Right ventricle myocardium superior (tissue), 1 donor: ENCODE data around the gene DPH7. TPM values are rescaled to one million over a fixed set of nuclear protein-coding genes. Genes with fewer than 3 reads are reported as not detected.
"Not testable (repeated sequence)": the region's sequence is repeated elsewhere in the genome, so short reads cannot be mapped to it uniquely, and the experiment has no call there.

Experiments
- ATAC-seq: fragments of 200-7000 bp; cut with Tn5 transposase; one replicate; pipeline ENCODE4 v1.9.1; 2020; ENCODE audit warnings: mild to moderate bottlenecking; ENCODE audit not compliant: poor library complexity
- DNase-seq: peaks from one replicate; pipeline ENCODE4 v3.0.0-alpha.2; 2020
- intact Hi-C: fragments of 100-400 bp; cut with DNase I; formaldehyde crosslinking; loops from one replicate; pipeline ENCODE4 v1.11.2; 2022
- total RNA-seq: library from RNA; stranded (reverse); fragmentation: NEBNext Ultra II Directional; extraction: Animal tissue kit (Norgen Biotek cat#: 25700); gene quantifications from one replicate; pipeline ENCODE4 v1.2.1, GENCODE V29; 2021
- donor health status: DM: no; HTN: yes; CAD: no; lungs with severe emphysema.

Gene DPH7
- total RNA-seq, 1 donor from 2014 or later, result 18.6 TPM

- ATAC-seq (no peak), DNase-seq (no peak)
- intact Hi-C loops, result no loop called here
Measured at GRCh38 chr9:137555179-137555578, 23.5 kb downstream of the DPH7 start.

DNA sequence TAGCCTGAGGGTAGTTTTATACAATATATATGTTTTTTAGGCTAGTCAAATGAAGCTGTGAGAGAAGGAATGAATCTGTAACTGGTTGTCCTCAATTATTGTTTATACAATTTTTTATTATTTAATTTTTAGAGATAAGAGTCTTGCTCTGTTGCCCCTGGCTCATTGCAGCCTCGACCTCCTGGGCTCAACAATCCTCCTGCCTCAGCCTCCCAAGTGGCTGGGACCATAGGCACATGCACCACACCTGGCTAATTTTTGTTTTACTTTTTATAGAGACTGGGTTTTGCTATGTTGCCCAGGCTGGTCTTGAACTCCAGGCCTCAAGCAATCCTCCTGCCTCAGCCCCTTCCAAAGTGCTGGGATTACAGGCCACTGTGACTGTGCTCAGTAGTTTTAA lies 24.4 kb downstream of the DPH7 start:
- no peak for DNase-seq
- intact Hi-C loops, result no loop called here
- no peak for ATAC-seq

GRCh38 chr9:137553654-137554053 lies 25.1 kb downstream of the DPH7 start:
- intact Hi-C loops, ATAC-seq: not testable (repeated sequence)

DNA sequence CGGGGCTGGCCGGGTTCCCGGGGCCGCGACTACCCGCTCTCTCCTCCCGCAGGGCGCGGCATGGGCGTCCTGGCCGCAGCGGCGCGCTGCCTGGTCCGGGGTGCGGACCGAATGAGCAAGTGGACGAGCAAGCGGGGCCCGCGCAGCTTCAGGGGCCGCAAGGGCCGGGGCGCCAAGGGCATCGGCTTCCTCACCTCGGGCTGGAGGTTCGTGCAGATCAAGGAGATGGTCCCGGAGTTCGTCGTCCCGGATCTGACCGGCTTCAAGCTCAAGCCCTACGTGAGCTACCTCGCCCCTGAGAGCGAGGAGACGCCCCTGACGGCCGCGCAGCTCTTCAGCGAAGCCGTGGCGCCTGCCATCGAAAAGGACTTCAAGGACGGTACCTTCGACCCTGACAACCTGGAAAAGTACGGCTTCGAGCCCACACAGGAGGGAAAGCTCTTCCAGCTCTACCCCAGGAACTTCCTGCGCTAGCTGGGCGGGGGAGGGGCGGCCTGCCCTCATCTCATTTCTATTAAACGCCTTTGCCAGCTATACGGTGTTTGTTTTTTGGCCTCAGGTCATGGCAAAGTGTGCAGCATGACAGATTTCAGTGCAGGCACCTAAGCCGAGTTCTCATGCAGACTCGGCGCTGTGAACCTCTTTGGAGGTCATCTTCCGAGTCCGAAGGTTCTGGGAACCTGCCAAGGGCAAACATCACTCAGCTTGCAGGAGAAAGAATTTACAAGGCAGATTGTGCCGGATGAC lies 26.5 kb downstream of the DPH7 start:
- intact Hi-C loops, result no loop called here
- peak; percentile 16 for ATAC-seq

More at GRCh38 chr9:137553654-137554053, 25.1 kb downstream of the DPH7 start:
- DNase-seq, result not testable (repeated sequence)

DNA sequence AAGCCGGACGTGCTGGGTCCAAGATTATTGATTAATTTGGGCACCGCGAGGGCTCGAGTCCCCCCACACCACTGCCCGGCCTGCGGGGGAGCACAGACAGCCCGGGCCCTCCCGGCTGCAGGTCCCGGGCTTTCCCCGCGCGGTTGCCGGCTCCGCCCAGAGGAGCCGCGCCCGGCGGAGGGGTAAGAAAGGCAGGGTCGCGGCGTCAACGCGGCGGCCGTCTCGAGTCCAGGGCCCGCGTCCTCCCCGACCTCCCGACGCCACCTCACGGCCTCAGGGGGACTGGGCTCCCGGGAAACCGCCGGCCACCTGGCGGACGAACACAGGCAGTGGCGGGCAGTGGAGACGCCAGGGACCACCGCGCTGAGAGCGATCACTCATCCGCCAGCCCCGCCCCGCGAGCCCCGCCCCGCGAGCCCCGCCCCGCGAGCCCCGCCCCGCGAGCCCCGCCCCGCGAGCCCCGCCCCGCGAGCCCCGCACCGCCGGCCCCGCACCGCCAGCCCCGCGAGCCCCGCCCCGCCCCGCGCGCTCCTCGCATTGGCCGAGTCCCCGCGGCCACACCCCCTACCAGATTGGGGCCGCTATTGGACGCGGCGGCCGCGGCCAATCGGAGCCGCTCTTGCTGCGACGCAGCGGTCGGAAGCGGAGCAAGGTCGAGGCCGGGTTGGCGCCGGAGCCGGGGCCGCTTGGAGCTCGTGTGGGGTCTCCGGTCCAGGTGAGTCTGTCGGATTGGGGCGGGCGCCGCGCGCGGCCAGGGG lies 27.3 kb downstream of the DPH7 start, which contains the start of gene MRPL41:
Gene MRPL41 (plus strand): TSS at position 616 of the 758 bp plus-strand sequence. CDS start 203 bp downstream, outside the sequence.
- ATAC-seq (peak; percentile 77), DNase-seq (peak; percentile 94)
- intact Hi-C loops, result no loop called here

More for the DNA sequence above, 26.5 kb downstream of the DPH7 start:
- DNase-seq, result peak; percentile 49

- DNase-seq, intact Hi-C loops, ATAC-seq: not testable (repeated sequence)
Measured at GRCh38 chr9:137550958-137551263, 27.8 kb downstream of the DPH7 start.

DNA sequence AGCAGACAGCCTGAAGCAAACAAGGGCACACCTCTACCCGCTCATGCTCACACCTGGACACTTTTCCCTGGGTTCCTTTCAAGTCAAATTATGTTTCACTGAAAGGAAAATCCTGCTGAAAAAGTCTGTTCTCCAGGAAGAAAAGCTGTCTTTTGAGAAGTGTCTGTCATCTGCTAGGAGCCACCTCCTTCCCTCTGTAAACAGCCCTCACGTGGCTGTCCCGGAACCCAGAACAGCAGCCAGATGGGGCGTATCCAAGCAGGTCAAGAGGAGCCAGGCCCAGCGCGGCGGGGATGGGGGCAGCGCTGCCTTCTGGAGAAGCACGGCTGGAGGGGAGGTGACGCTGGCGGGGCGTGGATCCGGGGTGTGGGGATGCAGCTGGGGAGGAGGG lies 28.5 kb downstream of the DPH7 start, which contains the start of gene PNPLA7:
Gene PNPLA7 (minus strand): TSS at position 172 of the 391 bp plus-strand sequence. CDS start 205 bp downstream, outside the sequence.
- ATAC-seq (peak; percentile 85), DNase-seq (peak; percentile 94)
- intact Hi-C loops, result no loop called here

GRCh38 chr9:137547687-137548543 lies 30.8 kb downstream of the DPH7 start:
- ATAC-seq (no peak), DNase-seq (no peak)
- intact Hi-C loops, result no loop called here

DNA sequence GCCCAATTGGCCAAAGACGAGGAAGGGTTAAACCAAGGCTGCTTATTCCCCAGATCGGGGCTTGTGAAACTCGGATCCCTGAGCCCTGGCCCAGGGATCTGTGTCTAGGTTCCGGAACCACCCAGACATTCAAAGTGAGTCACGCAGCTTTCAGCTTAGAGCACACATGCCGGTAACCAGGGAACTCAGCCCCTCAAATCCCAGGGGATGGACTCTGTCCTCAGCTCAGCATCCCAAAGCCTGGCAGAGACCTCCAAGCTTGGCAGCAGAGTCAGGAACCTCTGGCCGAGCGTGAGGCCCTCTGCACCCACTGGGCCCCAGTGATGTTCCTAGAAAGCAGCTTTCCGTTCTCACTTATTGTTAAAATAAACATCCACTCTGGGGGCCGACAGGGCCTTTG lies 33.6 kb downstream of the DPH7 start:
- DNase-seq, result no peak
- intact Hi-C loops, result no loop called here
- ATAC-seq, result no peak

DNA sequence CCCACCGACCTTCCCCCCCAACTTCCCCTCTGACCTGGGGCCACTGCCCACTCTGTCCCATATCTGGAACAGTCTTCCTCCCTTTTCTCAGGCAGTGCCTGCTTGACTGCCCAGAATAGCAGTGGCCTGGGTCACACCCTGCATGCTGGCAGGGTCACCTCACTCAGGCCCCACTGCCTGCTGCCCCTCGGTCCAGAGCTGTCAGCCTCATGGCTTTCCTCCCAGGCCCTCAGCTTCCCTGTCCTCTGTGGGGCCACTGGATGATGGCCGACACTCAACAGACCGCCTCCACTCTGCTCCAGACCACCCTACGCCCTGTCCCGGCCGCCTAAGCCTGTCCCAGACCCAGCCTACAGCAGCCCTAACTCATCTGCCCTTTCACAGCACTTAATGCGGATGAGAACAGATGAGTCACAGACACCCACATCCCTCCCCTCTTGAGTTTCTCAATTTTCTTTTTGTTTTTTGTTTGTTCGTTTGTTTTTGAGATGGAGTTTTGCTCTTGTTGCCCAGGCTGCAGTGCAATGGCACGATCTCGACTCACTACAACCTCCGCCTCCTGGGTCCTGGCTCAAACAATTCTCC lies 34.5 kb downstream of the DPH7 start:
- no peak for DNase-seq
- intact Hi-C loops, result no loop called here
- peak; percentile 15 for ATAC-seq

GRCh38 chr9:137543237-137543963 lies 35.3 kb downstream of the DPH7 start:
- no peak for DNase-seq
- ATAC-seq, result no peak
- intact Hi-C loops, result no loop called here

DNA sequence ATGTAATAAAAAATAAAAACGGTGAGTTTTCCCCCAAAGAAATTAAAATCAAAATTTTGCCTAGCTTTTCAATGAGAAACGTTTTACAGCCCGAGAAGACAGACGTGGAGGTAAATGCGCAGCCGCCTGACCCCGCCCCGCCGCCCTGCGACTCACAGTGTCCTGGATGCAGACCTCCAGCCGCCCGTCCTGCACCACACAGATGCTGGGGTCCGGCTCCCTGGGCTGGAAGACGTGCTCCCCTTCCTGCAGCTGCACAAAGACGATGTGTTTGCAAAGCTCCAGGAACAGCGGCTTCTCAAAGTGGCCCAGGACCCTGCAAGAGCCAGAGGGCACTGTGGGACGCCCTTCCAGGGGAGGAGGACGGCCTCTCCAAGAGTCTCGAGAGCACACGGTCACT lies 36.2 kb downstream of the DPH7 start:
- DNase-seq, result no peak
- intact Hi-C loops, result no loop called here
- ATAC-seq, result no peak

DNA sequence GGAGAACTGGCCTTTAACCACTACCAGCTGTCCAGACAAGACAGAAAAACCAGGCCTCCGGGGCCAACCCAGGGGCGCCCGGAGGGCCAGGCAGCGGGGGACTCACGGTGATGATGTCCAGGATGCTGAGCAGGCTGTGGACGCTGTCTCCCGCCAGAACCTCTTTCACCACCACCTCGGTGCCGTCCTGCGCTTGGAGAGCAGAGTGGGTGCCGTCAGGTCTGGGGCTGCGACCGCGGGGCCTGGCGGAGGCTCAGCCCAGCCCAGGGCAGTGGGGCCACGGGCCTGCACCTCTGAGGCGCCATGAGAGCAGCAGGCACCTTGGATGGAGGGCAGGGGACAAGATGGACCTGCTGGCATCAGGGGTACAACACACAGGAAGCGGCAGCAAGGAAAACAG lies 38.2 kb downstream of the DPH7 start:
- DNase-seq (no peak), ATAC-seq (no peak)
- intact Hi-C loops, result no loop called here

DNA sequence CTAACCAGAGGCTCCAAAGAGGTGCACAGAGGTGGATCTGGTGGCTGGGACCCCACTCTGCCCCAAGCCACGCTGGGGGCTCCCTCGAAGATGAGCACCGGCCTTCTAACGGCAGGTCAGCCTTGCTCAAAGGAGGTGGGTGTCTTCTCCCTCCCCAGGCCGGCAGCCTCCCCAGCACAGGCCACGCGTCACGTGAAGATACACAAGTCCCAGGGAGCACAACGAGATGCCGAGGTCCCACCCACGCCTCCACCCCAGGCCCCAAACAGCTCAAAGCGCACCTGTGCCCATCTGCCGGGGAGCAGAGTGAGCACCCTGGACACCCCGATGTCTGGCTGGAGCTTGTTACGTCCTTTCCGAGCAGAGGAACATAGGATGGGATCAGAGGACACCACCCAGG lies 40.7 kb downstream of the DPH7 start:
- intact Hi-C loops, result no loop called here
- DNase-seq, result no peak
- ATAC-seq, result no peak

- intact Hi-C loops, ATAC-seq, DNase-seq: not testable (repeated sequence)
Measured at GRCh38 chr9:137536594-137537131, 42.1 kb downstream of the DPH7 start.

- no peak for DNase-seq
- intact Hi-C loops, result no loop called here
- ATAC-seq, result no peak
Measured at GRCh38 chr9:137535120-137535428, 43.7 kb downstream of the DPH7 start.

DNA sequence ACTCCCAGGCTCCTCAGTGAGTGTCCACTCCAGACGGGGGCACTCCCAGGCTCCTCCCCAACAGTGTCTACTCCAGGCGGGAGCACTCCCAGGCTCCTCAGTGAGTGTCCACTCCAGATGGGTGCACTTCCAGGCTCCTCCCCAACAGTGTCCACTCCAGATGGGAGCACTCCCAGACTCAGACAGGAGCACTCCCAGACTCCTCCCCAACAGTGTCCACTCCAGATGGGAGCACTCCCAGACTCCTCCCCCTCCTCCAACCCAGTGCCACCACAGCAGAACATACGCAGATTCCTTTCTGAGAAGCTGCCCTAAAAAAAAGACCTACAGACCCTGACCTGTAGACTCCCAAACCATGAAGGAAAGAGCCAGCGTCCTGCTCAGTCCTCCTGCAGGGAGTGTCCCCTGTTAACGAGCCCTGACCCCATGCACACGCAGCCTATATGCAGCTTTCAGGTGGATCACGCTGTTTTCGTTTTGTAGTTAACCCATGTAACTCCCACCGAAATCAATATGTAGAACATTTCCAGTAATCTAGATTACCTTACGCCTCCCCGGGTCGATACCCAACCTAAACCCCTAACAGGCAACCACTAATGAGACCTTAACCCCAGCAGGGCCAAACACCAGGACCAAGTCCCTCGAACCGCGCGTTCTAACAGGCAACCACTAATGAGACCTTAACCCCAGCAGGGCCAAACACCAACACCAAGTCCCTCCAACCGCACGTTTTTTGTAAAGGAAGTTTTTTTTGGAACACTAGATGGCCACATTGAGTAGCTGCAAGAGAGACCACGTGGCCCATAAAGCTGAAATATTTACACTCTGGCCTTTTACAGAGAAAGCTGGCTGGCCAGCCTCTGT lies 44.2 kb downstream of the DPH7 start:
- intact Hi-C loops, result no loop called here
- ATAC-seq (peak; percentile 82), DNase-seq (no peak)
